ENCODE data around the gene ERP29.
"Not testable (repeated sequence)": the region's sequence is repeated elsewhere in the genome, so short reads cannot be mapped to it uniquely, and the experiment has no call there.

- not testable (repeated sequence) for TF ChIP-seq CTCF, EP300, POLR2AphosphoS5 (IDR thresholded peaks at IDR 0.05)
Measured at GRCh38 chr12:112036614-112037013, 23.4 kb downstream of the ERP29 start.
